HepG2 (cell line): ENCODE measurements around the gene EFNA3. TPM values are rescaled to one million over a fixed set of nuclear protein-coding genes. Genes with fewer than 3 reads are reported as not detected.

Source experiments
- ATF1 ChIP-seq: IDR thresholded peaks from 2 replicates; pipeline ENCODE4 v1.6.1; 2016; ENCODE audit warnings: mild to moderate bottlenecking, control low read depth
- ATF4 ChIP-seq, 2 experiments: fragments of 450-650 bp in 1 of 2; sonication (generic) in 1 of 2; formaldehyde crosslinking; IDR thresholded peaks; 2 replicates each; pipeline versions ENCODE4 v1.5.0 to v1.8.0; 2020 to 2022; ENCODE audit warnings: mild to moderate bottlenecking in 1 of 2, missing genetic modification reagents in 1 of 2
- ATM ChIP-seq: fragments of 450-650 bp; IDR thresholded peaks from 2 replicates; pipeline ENCODE4 v1.7.1; 2017; ENCODE audit warnings: mild to moderate bottlenecking, borderline replicate concordance
- CHCHD3 ChIP-seq: sonication (generic); formaldehyde crosslinking; IDR thresholded peaks from 2 replicates; pipeline ENCODE4 v1.8.0; 2022; ENCODE audit warnings: mild to moderate bottlenecking, missing genetic modification reagents, moderate library complexity
- CTCF ChIP-seq: sonication (generic); formaldehyde crosslinking; IDR thresholded peaks from 2 replicates; pipeline ENCODE4 v1.5.0; 2020; ENCODE audit warnings: mild to moderate bottlenecking, missing genetic modification reagents, moderate library complexity
- GTF3A ChIP-seq: sonication (generic); formaldehyde crosslinking; conservative IDR thresholded peaks from 2 replicates; pipeline ENCODE4 v1.4.0; 2020; ENCODE audit warnings: mild to moderate bottlenecking, missing genetic modification reagents
- HMGXB4 ChIP-seq, 2 experiments: sonication (generic) in 1 of 2; formaldehyde crosslinking in 1 of 2; IDR thresholded peaks; 2 replicates each; pipeline versions ENCODE4 v1.4.0 to v1.6.1; 2018 to 2020; ENCODE audit warnings: missing genetic modification reagents in 2 of 2, borderline replicate concordance in 1 of 2, low read depth in 1 of 2, mild to moderate bottlenecking in 1 of 2, missing biosample characterization in 1 of 2
- HOXA7 ChIP-seq: sonication (generic); formaldehyde crosslinking; IDR thresholded peaks from 2 replicates; pipeline ENCODE4 v1.8.1; 2022; ENCODE audit warnings: mild to moderate bottlenecking, missing genetic modification reagents, moderate library complexity
- MEIS1 ChIP-seq: sonication (generic); formaldehyde crosslinking; IDR thresholded peaks from 2 replicates; pipeline ENCODE4 v1.9.0; 2021; ENCODE audit warnings: mild to moderate bottlenecking, missing genetic modification reagents, moderate library complexity, borderline replicate concordance
- NCOA1 ChIP-seq: sonication (generic); formaldehyde crosslinking; IDR thresholded peaks from 2 replicates; pipeline ENCODE4 v1.9.0; 2021; ENCODE audit warnings: missing genetic modification reagents
- NCOA5 ChIP-seq: sonication (generic); formaldehyde crosslinking; IDR thresholded peaks from 2 replicates; pipeline ENCODE4 v1.4.0; 2020; ENCODE audit warnings: missing genetic modification reagents
- PAX8 ChIP-seq: sonication (generic); formaldehyde crosslinking; IDR thresholded peaks from 2 replicates; pipeline ENCODE4 v1.8.0; 2022; ENCODE audit warnings: mild to moderate bottlenecking, missing genetic modification reagents, borderline replicate concordance
- POLR2G ChIP-seq: fragments of 200-400 bp; formaldehyde crosslinking; IDR thresholded peaks from 2 replicates; pipeline ENCODE4 v1.6.1; 2018; ENCODE audit warnings: mild to moderate bottlenecking, low read depth, low read length, moderate library complexity
- RBM39 ChIP-seq: fragments of 200-400 bp; formaldehyde crosslinking; IDR thresholded peaks from one replicate; pipeline ENCODE4 v1.6.1; 2018; ENCODE audit warnings: antibody characterized with exemption, mild to moderate bottlenecking, low read depth, low read length; ENCODE audit not compliant: poor library complexity, severe bottlenecking
- RFX3 ChIP-seq: IDR thresholded peaks from 2 replicates; pipeline ENCODE4 v1.6.1; 2016; ENCODE audit warnings: missing biosample characterization, missing genetic modification reagents
- SALL2 ChIP-seq: sonication (generic); formaldehyde crosslinking; IDR thresholded peaks from 2 replicates; pipeline ENCODE4 v1.8.1; 2023; ENCODE audit warnings: mild to moderate bottlenecking, missing genetic modification reagents, inconsistent platforms
- SIX4 ChIP-seq: sonication (generic); formaldehyde crosslinking; IDR thresholded peaks from 2 replicates; pipeline ENCODE4 v1.4.0; 2020; ENCODE audit warnings: missing genetic modification reagents
- SMC3 ChIP-seq: IDR thresholded peaks from 2 replicates; pipeline ENCODE4 v1.6.1; 2011; ENCODE audit warnings: low read length, improper control_type of control experiment
- SRSF4 ChIP-seq: fragments of 200-400 bp; formaldehyde crosslinking; IDR thresholded peaks from one replicate; pipeline ENCODE4 v1.6.1; 2018; ENCODE audit warnings: mild to moderate bottlenecking, low read depth, low read length, moderate library complexity; ENCODE audit not compliant: poor library complexity, severe bottlenecking
- ZBTB21 ChIP-seq: sonication (generic); formaldehyde crosslinking; IDR thresholded peaks from 2 replicates; pipeline ENCODE4 v1.4.0; 2020; ENCODE audit warnings: missing genetic modification reagents
- ZBTB42 ChIP-seq: sonication (generic); formaldehyde crosslinking; IDR thresholded peaks from 2 replicates; pipeline ENCODE4 v1.5.0; 2020; ENCODE audit warnings: mild to moderate bottlenecking, missing genetic modification reagents
- ZFP62 ChIP-seq: sonication (generic); formaldehyde crosslinking; IDR thresholded peaks from 2 replicates; pipeline ENCODE4 v1.4.0; 2020; ENCODE audit warnings: missing genetic modification reagents
- ZNF124 ChIP-seq: sonication (generic); formaldehyde crosslinking; IDR thresholded peaks from 2 replicates; pipeline ENCODE4 v1.4.0; 2020; ENCODE audit warnings: missing genetic modification reagents
- ZNF430 ChIP-seq: sonication (generic); formaldehyde crosslinking; IDR thresholded peaks from 2 replicates; pipeline ENCODE4 v1.9.0; 2021; ENCODE audit warnings: mild to moderate bottlenecking, missing genetic modification reagents
- ZNF747 ChIP-seq: sonication (generic); formaldehyde crosslinking; IDR thresholded peaks from 2 replicates; pipeline ENCODE4 v1.8.1; 2023; ENCODE audit warnings: missing genetic modification reagents, mild to moderate bottlenecking, borderline replicate concordance
- ZSCAN31 ChIP-seq: sonication (generic); formaldehyde crosslinking; IDR thresholded peaks from 2 replicates; pipeline ENCODE4 v1.5.0; 2020; ENCODE audit warnings: low read depth, mild to moderate bottlenecking, missing genetic modification reagents
- polyA plus RNA-seq, 8 experiments: library from polyadenylated mRNA; depleted of rRNA in 3 of 8; stranded (reverse) in 7 of 8; unstranded in 1 of 8; fragments of >200 nt; fragmentation: Illumina TruSeq in 4 of 8; extraction: Trizol in 4 of 8; gene quantifications; 2 replicates each; pipeline versions ENCODE4 v1.2.1 to v1.2.3, GENCODE V29; 2011 to 2016; ENCODE audit warnings: low read depth in 4 of 8, missing spikeins in 1 of 8, mixed read lengths in 1 of 8; ENCODE audit not compliant: insufficient read depth in 1 of 8
- total RNA-seq, 5 experiments: library from RNA; depleted of rRNA; stranded (reverse); fragments of >200 nt; fragmentation: Illumina TruSeq; extraction: Trizol; gene quantifications; 2 replicates each; pipeline ENCODE4 v1.2.3, GENCODE V29; 2016; ENCODE audit warnings: low read depth in 1 of 5

Gene EFNA3
- total and polyA plus RNA-seq, 2 of the 13 experiments (the other 11 are each of a cell fraction or from before 2014, with no cell fraction given): 1.0 to 5.7 TPM

- TF ChIP-seq HMGXB4 (CRISPR knock-in tag; IDR thresholded peaks at IDR 0.05; ENCODE audit: borderline replicate concordance in 1 of 2, low read depth in 1 of 2) (peak; percentile 93 to 94), CTCF (CRISPR knock-in tag) (peak; percentile 99), ZBTB21 (CRISPR knock-in tag) (no peak), SIX4 (CRISPR knock-in tag) (no peak), HOXA7 (CRISPR knock-in tag) (no peak), GTF3A (CRISPR knock-in tag) (peak; percentile 82; the same call in 1 of the 2 replicates), ZSCAN31 (CRISPR knock-in tag) (peak; percentile 94; the same call in 1 of the 2 replicates), SMC3 (no peak; the same call in 1 of the 2 replicates), SALL2 (CRISPR knock-in tag) (peak; percentile 25; the same call in 1 of the 2 replicates), RBM39 (peak; percentile 54), ZNF430 (peak; percentile 92; the same call in 1 of the 2 replicates), SRSF4 (no peak), ATF1 (CRISPR knock-in tag) (no peak), PAX8 (CRISPR knock-in tag) (peak; percentile 76; the same call in 1 of the 2 replicates), ZFP62 (CRISPR knock-in tag) (no peak), ZNF747 (peak; percentile 65; the same call in 1 of the 2 replicates), ZBTB42 (peak; percentile 60; the same call in 1 of the 2 replicates), RFX3 (CRISPR knock-in tag) (no peak), ATM (no peak), POLR2G (0 out of 2 replicates have a peak, but pooled peaks have one; percentile 34), ATF4 (CRISPR knock-in tag; IDR thresholded peaks at IDR 0.05) (peak in 1 of 2 experiments; percentile 12; a peak in 1 of 4 replicates), CHCHD3 (CRISPR knock-in tag) (no peak), ZNF124 (CRISPR knock-in tag) (0 out of 2 replicates have a peak, but pooled peaks have one; percentile 49), NCOA5 (CRISPR knock-in tag) (no peak), NCOA1 (CRISPR knock-in tag) (peak; percentile 87), MEIS1 (CRISPR knock-in tag) (peak; percentile 75; the same call in 1 of the 2 replicates)
These were observed 27.9 kb upstream of the EFNA3 start, which contains the start of gene ADAM15 (continued) for GRCh38 chr1:155050560-155051341.
